Midbrain (tissue), 1 donor: Measurements from ENCODE around the gene CFAP20DC.

Experiments used
- DNase-seq: peaks from one replicate; lab custom pipeline; 2025; lab: John Stamatoyannopoulos, UW

The CFAP20DC gene

GRCh38 chr3:58801541-58801940 is 248.3 kb downstream of the CFAP20DC start:
- DNase-seq, result no peak

- DNase-seq, result no peak
Observed at GRCh38 chr3:58800940-58801339, 248.9 kb downstream of the CFAP20DC start.

GRCh38 chr3:58800032-58800431 is 249.8 kb downstream of the CFAP20DC start:
- DNase-seq, result no peak

- DNase-seq, result no peak
Observed at GRCh38 chr3:58799271-58799670, 250.6 kb downstream of the CFAP20DC start.

- no peak for DNase-seq
Observed at GRCh38 chr3:58798312-58798711, 251.5 kb downstream of the CFAP20DC start.

- no peak for DNase-seq
Observed at GRCh38 chr3:58794750-58795149, 255.1 kb downstream of the CFAP20DC start.

- DNase-seq, result no peak
Observed at GRCh38 chr3:58793938-58794337, 255.9 kb downstream of the CFAP20DC start.

- DNase-seq, result no peak
Observed at GRCh38 chr3:58792921-58793451, 256.8 kb downstream of the CFAP20DC start.

GRCh38 chr3:58789385-58789784 is 260.4 kb downstream of the CFAP20DC start:
- DNase-seq, result no peak

GRCh38 chr3:58784888-58785287 is 264.9 kb downstream of the CFAP20DC start:
- no peak for DNase-seq

- no peak for DNase-seq
Observed at GRCh38 chr3:58784425-58784824, 265.4 kb downstream of the CFAP20DC start.

GRCh38 chr3:58783845-58784244 is 266.0 kb downstream of the CFAP20DC start:
- DNase-seq, result no peak

GRCh38 chr3:58779934-58780333 is 269.9 kb downstream of the CFAP20DC start:
- no peak for DNase-seq

GRCh38 chr3:58776231-58776630 is 273.6 kb downstream of the CFAP20DC start:
- DNase-seq, result no peak

GRCh38 chr3:58772462-58772861 is 277.4 kb downstream of the CFAP20DC start:
- no peak for DNase-seq

- no peak for DNase-seq
Observed at GRCh38 chr3:58769065-58769464, 280.8 kb downstream of the CFAP20DC start.

- no peak for DNase-seq
Observed at GRCh38 chr3:58766587-58767282, 283.1 kb downstream of the CFAP20DC start.

GRCh38 chr3:58755150-58755549 is 294.7 kb downstream of the CFAP20DC start:
- no peak for DNase-seq

GRCh38 chr3:58754074-58754473 is 295.8 kb downstream of the CFAP20DC start:
- no peak for DNase-seq

- no peak for DNase-seq
Observed at GRCh38 chr3:58751882-58752567, 297.8 kb downstream of the CFAP20DC start.

- no peak for DNase-seq
Observed at GRCh38 chr3:58751235-58751634, 298.6 kb downstream of the CFAP20DC start.

- DNase-seq, result no peak
Observed at GRCh38 chr3:58749948-58750347, 299.9 kb downstream of the CFAP20DC start.

GRCh38 chr3:58748024-58748423 is 301.8 kb downstream of the CFAP20DC start:
- no peak for DNase-seq
